RPMI7951 (cell line): Measurements from ENCODE around the gene TEKT5. TPM values are rescaled to one million over a fixed set of nuclear protein-coding genes. Genes with fewer than 3 reads are reported as not detected.
"Not testable (repeated sequence)": the region's sequence is repeated elsewhere in the genome, so short reads cannot be mapped to it uniquely, and the experiment has no call there.

Experiments used
- DNase-seq: peaks from one replicate; pipeline ENCODE4 v3.0.0-alpha.2; 2012; ENCODE audit warnings: low read depth
- total RNA-seq: library from RNA; depleted of rRNA; stranded (reverse); fragments of >200 nt; shearing (Covaris generic); gene quantifications from 2 replicates; pipeline ENCODE4 v1.2.3, GENCODE V29; 2014

TEKT5 gene
- total RNA-seq, 1 experiment from 2014 or later: not detected

DNA sequence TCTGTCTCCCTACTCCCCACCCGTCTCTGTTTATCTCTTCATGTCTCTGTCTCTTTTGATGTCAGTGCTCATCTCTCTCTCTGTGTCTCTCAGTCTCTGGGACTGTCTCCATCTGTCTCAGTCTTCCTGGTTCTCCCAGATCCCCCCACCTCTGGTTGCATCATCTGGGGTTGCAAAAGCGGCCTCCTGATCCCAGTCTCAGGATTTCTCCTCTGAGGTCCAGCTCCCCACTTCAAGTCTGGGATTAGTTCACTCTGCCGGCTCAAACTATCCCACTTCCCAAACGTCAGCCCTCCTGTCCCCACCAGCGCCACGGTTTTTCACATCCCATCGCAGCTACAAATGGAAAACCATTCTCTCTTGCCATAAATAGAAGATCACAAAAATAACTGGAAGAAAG, 9.0 kb downstream of the TEKT5 start:
- no peak for DNase-seq

- DNase-seq: no peak
Observed at GRCh38 chr16:10684511-10685151, 10.1 kb downstream of the TEKT5 start.

DNA sequence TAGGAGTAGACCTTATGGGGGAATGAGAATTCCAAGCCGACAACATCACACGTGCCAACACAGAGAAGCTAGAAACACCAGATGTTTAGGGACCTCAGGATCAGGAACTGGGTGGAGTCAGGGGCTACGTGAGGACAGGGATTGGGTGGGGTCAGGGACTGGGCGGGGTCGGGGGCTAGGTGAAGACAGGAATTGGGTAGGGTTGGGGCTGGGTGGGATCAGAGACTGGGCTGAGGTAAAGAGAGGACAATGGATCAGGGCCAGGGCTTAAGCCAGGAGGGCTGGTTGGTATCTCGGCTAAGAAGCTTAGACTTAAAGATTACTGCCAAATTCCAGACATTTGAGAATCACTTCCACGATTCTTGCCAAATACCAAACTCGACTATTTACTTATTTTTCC, 11.6 kb downstream of the TEKT5 start:
- DNase-seq: no peak

DNA sequence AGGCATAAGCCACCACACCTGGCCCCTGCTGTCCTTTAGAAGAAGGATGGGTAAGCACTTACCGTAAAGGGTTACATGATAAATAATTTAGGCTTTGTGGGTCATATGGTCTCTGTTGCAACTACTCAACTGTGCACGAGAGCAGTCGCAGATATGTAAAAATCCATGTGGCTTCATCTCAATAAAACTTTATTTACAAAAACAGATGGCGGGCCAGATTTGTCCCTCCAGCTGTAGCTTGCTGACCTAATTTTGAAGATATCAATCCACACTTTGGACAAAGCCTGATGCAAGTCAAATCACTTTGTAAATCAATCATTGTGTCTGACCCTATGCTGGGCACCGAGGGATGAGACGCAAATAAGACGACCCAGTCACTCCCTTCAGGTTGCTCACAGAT, 12.1 kb downstream of the TEKT5 start:
- DNase-seq: no peak

GRCh38 chr16:10681310-10682308, 13.1 kb downstream of the TEKT5 start:
- DNase-seq: no peak

GRCh38 chr16:10679921-10680320, 14.8 kb downstream of the TEKT5 start:
- DNase-seq: no peak

DNA sequence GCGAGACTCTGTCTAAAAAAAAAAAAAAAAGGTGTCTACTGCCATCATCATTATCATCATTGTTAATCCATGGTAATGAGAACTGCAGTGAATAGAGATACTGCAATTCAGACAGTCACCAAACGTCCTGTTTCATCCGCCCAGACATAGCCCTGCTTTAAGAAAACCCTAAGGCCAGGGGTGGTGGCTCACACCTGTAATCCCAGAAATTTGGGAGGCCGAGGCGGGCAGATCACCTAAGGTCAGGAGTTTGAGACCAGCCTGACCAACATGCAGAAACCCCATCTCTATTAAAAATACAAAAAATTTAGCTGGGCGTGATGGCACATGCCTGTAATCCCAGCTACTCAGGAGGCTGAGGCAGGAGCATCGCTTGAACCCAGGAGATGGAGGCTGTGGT, 15.3 kb downstream of the TEKT5 start:
- DNase-seq: not testable (repeated sequence)

DNA sequence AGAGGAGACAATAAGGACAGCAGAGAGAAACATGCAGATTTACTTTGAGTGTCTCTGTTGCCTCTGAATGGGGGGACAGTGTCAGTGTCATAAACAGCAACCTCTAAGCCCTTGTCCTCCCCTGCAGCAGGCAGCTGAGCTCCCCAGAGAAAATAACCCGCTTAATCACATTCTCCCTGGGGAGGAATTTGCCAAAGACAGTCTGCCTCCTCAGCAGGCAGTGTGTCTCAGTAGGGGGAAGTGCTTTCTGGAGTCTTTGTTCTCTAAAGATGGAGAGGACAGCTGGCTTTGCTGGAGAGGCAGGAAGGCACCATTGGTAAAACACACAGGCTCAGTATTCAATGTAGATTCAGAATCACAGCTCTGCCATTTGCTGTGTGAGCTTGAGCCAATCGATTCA, 16.1 kb downstream of the TEKT5 start:
- no peak for DNase-seq

DNA sequence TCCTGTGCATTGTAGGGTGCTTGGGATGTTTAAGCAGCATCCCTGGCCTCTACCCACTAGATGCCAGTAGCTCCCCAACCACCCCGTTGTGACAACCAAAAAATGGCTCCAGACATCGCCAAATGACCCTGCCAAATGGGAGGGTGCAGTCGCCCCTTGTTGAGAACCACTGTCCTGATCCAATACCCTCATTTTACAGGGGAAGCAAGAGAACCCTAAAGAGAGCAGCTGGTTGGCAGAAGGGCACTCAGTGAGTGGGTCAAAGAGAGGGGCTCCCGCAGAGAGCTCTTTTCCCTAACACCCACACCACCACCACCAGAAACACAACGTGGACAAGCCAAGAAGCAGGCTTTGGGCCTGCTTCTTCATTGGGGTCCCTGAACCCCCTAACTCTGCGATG, 18.4 kb downstream of the TEKT5 start:
- no peak for DNase-seq

- no peak for DNase-seq
Observed at GRCh38 chr16:10675861-10676260, 18.9 kb downstream of the TEKT5 start.

GRCh38 chr16:10675216-10675615, 19.5 kb downstream of the TEKT5 start:
- no peak for DNase-seq

DNA sequence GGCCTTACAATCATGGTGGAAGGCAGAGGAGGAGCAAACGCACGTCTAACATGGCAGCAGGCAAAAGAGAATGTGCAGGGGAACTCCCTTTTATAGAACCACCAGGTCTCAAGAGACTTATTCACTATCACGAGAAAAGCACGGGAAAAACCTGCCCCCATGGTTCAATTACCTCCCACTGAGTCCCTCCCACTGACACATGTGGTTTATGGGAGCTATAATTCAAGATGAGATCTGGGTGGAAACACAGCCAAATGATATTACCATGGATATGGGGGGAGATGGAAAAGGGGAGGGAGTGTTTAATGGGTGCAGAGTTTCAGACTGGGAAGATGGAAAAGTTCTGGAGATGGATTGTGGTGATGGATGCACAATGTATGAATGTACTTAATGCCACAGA, 23.0 kb downstream of the TEKT5 start:
- no peak for DNase-seq

DNA sequence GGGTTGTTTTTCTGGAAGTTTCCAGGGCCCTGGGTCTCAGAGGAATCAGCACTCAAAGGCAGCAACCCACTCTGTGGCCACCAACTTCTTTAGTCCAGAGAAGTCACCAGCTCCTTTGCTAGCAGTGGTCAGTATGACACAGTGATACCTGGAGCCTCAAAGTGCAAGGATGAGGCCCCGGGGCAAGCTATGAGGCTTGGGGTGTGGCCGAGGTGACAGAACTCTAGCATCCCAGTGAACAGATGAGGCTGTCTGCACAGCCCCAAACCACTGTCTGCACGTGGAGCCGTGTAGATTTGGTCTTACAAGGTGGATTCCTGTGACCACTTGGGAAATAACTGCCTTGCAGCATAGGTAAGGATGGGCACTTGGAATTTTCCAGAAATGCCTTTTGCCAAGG, 24.9 kb downstream of the TEKT5 start:
- DNase-seq: no peak

- peak; percentile 16 for DNase-seq
Observed at GRCh38 chr16:10668322-10669045, 26.2 kb downstream of the TEKT5 start.

GRCh38 chr16:10667239-10667638, 27.5 kb downstream of the TEKT5 start:
- no peak for DNase-seq

- DNase-seq: no peak
Observed at GRCh38 chr16:10666291-10666690, 28.4 kb downstream of the TEKT5 start.

GRCh38 chr16:10665166-10665565, 29.6 kb downstream of the TEKT5 start:
- no peak for DNase-seq

DNA sequence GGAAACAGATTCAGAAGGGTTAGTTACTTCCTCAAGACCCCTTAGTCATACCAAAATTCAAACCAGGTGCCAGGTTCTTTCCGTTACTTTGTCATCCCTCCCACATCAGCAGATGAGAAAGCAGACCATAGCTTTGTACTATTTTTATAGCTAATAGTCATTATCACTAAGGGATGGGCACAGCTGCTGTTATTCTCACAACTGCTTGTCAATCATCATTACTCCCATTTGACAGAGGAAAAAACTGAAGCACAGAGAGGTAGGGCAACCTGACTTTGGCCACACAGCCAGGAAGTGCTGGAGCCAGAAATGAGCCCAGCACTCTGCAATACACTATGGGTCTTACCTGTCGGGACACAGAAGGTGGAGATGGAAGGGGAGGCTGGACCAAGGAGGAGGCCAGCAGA, 30.0 kb downstream of the TEKT5 start:
- no peak for DNase-seq

GRCh38 chr16:10663744-10664143, 31.0 kb downstream of the TEKT5 start:
- no peak for DNase-seq

- no peak for DNase-seq
Observed at GRCh38 chr16:10663146-10663545, 31.6 kb downstream of the TEKT5 start.

DNA sequence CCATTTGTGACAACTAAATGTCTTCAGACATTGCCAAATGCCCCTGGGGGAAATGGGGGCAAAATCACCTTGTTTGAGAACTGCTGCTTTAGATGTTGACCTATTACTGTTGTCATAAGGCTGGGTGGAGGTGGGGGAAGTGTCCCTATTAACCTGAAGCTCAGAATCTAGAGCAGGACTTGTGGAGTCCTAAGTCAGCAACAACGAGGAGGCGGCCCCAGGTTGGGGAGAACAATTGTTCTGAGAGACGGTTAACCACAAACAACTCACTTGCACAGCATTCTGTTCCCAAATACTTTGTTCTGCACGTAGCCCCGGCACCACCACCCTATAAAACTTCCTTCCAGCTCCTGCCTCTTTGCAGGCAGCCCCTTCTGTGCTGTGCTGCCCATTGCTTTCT, 32.5 kb downstream of the TEKT5 start:
- DNase-seq: no peak

DNA sequence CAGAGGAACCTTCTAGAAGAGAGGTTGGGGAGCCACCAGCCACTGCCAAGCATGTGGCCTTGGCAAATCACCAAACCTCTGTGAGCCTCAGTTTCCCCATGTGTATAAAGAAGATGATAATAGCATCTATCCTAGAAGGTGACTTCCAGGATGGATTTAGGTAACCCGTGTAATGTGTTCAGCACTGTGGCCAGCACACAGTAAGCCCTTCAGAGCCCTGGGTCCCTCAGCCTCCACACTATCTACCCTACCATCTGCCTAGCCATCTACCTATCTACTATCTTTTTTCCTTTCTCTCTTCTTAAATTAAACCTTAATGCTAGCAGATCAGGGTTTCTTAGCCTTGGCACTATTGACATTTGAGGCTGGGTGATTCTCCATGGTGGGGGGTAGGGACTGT, 33.0 kb downstream of the TEKT5 start:
- DNase-seq: no peak
